Stomach (tissue), 9 donors: ENCODE data around the gene PAX5. TPM values are rescaled to one million over a fixed set of nuclear protein-coding genes. Genes with fewer than 3 reads are reported as not detected.

Source experiments
- DNase-seq, 2 donors: peaks; one replicate each; pipeline versions ENCODE4 v3.0.0 to v3.0.0-alpha.2; 2013 to 2019
- H3K27ac ChIP-seq, 5 donors: fragments of 200-600 bp in 4 of 5; sonication (generic) in 4 of 5; one replicate each; pipeline ENCODE4 v1.5.1; 2013 to 2019; ENCODE audit warnings: mild to moderate bottlenecking in 1 of 5, moderate library complexity in 1 of 5
- H3K27me3 ChIP-seq, 3 donors: fragments of 200-600 bp; sonication (generic); one replicate each; pipeline ENCODE4 v1.5.1; 2017 to 2019; ENCODE audit warnings: mixed run types in 1 of 3
- H3K36me3 ChIP-seq, 4 donors: fragments of 200-600 bp; sonication (generic); 1 replicate in 3 of 4; 2 replicates in 1 of 4; pipeline ENCODE4 v1.5.1; 2016 to 2019
- H3K4me1 ChIP-seq, 4 donors: fragments of 200-600 bp; sonication (generic); one replicate each; pipeline ENCODE4 v1.5.1; 2016 to 2019
- H3K4me3 ChIP-seq, 4 donors: fragments of 200-600 bp; sonication (generic) in 3 of 4; one replicate each; pipeline ENCODE4 v1.5.1; 2016 to 2019; ENCODE audit warnings: mild to moderate bottlenecking in 1 of 4
- H3K9me3 ChIP-seq, 4 donors: fragments of 200-600 bp; sonication (generic); one replicate each; pipeline ENCODE4 v1.5.1; 2016 to 2019
- CTCF ChIP-seq, 7 experiments: fragments of 450-650 bp in 4 of 7; fragments of 200-600 bp in 3 of 7; sonication (generic) in 3 of 7; IDR thresholded peaks; one replicate each; pipeline ENCODE4 v1.5.1; 2016 to 2019; ENCODE audit warnings: antibody characterized with exemption in 7 of 7, control low read depth in 2 of 7, mild to moderate bottlenecking in 1 of 7
- EP300 ChIP-seq: sonication (generic); formaldehyde crosslinking; IDR thresholded peaks from one replicate; pipeline ENCODE4 v1.6.1; 2017; ENCODE audit warnings: antibody characterized with exemption
- POLR2A ChIP-seq, 4 donors: fragments of 450-650 bp; IDR thresholded peaks; one replicate each; pipeline ENCODE4 v1.6.1; 2016; ENCODE audit warnings: antibody characterized with exemption in 4 of 4, control low read depth in 2 of 4, mild to moderate bottlenecking in 1 of 4, moderate library complexity in 1 of 4
- POLR2AphosphoS5 ChIP-seq, 3 donors: sonication (generic); formaldehyde crosslinking; IDR thresholded peaks; one replicate each; pipeline ENCODE4 v1.6.1; 2016; ENCODE audit warnings: antibody characterized with exemption in 3 of 3
- WGBS, 5 donors: extraction: QIAGEN DNeasy Blood & Tissue Kit in 3 of 5; methylation state at CpG; one replicate each; pipeline versions ENCODE4 v1.1.5 to v1.1.7; 2013 to 2018; 5-methylcytosine and 5-hydroxymethylcytosine counted together
- intact Hi-C: fragments of 100-400 bp; cut with DNase I; formaldehyde crosslinking; loops from one replicate; pipeline ENCODE4 v1.15.1; 2023; ENCODE audit warnings: low total_unique reads
- polyA plus RNA-seq, 3 donors: library from polyadenylated mRNA; stranded (reverse); fragments of 200-250 nt; gene quantifications; one replicate each; pipeline ENCODE4 v1.2.3, GENCODE V29; 2013
- total RNA-seq, 5 donors: library from RNA; depleted of rRNA; stranded (reverse); fragments of >200 nt; gene quantifications; one replicate each; pipeline versions ENCODE4 v1.1.0 to v1.2.3, GENCODE V29; 2014 to 2016
- donor health status: healthy with polysubstance abuse.
- donor health status: Bipolar disorder and iron deficiency.
- donor health status: healthy.

Gene PAX5
- total and polyA plus RNA-seq, 8 donors = 0.43 to 1.3 TPM; not detected in 6

DNA sequence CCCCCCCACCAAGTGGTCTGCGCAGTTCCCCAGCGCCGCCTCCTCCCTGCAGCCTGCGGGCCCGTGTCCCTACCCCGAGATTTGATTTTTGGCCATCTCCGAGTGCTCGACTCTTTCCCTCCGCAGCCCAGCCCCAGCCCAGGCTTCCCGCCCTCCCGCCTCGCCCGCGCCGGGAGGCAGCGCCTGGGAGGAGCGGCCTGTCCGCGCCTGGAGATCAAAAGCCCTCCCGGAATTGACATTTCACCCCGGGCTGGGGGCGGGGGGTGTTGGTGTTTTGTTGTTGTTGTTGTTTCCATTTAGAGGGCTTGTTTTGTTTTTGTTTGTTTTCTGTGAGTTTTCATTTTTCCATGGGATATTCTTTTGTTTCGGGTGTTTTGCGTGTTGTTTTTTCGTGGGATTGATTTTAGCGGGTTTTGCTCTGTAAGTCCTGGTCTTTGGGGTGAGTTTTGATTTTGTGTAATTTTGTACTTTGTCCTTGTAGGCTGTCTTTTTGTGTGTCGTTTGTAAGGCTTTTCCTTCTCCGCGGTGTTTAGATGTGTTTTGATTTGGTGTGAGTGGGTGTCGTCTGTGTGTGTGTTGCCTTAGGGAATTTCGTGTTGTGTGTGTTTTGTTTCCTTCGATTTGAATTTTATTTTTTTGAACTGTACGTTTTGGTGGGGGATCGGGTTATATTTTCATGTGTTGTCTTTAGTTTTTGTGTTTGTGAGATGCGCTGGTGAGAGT, 1.7 kb upstream of the PAX5 start:
- no peaks in the 10 kb centered on the region for H3K36me3 ChIP-seq
- H3K27ac ChIP-seq = peak overlapping the region in 1 of 5 donors; percentile 5
- H3K4me3 ChIP-seq = peak overlapping the region in 3 of 4 donors; percentile 51 to 75 (median 52)
- TF ChIP-seq POLR2A (IDR thresholded peaks at IDR 0.05) = no peak
- no peak for TF ChIP-seq CTCF (IDR thresholded peaks at IDR 0.05)
- no peak for TF ChIP-seq EP300
- TF ChIP-seq POLR2AphosphoS5 (IDR thresholded peaks at IDR 0.05) = no peak
- H3K27me3 ChIP-seq = peaks cover 46 to 100% (median 86%) of the 10 kb centered on the region in 3 donors
- peak in 1 of 2 donors; percentile 46 for DNase-seq
- H3K4me1 ChIP-seq = peaks cover 36 to 48% (median 43%) of the 10 kb centered on the region in 4 donors
- intact Hi-C loops = no loop called here
- 6 to 18% (median 13%) methylated on average over 23 to 35 of the region's 35 CpGs for WGBS, 5 donors
- H3K9me3 ChIP-seq = peaks cover 0 to 4% (median 0%) of the 10 kb centered on the region in 4 donors

- Histone ChIP-seq H3K4me1 (peaks cover 39 to 55% (median 47%) of the 10 kb centered on the region in 4 donors), H3K36me3 (no peaks in the 10 kb centered on the region), H3K27me3 (peaks cover 48 to 100% (median 90%) of the 10 kb centered on the region in 3 donors), H3K9me3 (peaks cover 0 to 4% (median 0%) of the 10 kb centered on the region in 4 donors), H3K4me3 (peak overlapping the region in 2 of 4 donors; percentile 32 to 42), H3K27ac (peak overlapping the region in 1 of 5 donors; percentile 5)
- DNase-seq = peak in 1 of 2 donors; percentile 30
- WGBS, 5 donors = 5 to 11% (median 8%) methylated on average over 23 to 27 of the region's 27 CpGs
- TF ChIP-seq CTCF (IDR thresholded peaks at IDR 0.05) (no peak), POLR2A (IDR thresholded peaks at IDR 0.05) (no peak), POLR2AphosphoS5 (IDR thresholded peaks at IDR 0.05) (no peak), EP300 (no peak)
- intact Hi-C loops = no loop called here
Observed at GRCh38 chr9:37034938-37035647, 1.0 kb upstream of the PAX5 start.

DNA sequence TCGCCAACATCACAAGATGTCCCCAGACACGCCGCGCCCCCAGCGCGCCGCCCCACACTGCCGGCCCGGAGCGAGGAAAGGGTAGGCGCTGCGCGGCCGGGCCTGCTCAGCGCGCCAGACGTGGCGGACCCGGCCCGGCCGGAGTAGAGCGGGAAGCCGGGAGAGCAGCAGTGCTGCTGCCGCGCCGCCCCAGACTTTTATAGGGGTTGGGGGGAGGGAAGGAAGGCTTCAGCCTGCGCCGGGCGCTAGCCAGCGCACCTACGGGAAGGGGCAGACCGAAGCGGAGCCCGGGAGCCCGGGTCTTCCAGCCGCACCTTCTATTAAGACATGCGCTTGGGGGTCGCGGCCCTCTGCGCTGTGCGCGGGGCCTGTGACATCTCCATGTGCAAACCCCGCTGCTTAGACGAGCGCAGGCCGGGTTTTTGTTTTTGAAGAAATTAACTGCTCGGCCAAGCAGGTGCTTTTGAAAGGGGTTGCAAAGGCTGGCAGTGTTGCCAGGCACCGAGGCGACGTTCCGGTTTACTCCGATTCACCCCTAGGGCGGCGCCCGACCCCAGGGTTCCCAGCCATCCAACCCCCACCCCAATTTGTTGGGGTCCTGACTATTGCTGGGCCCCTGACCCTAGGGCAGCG, 353 bp upstream of the PAX5 start:
- peak in 1 of 2 donors; percentile 54 for DNase-seq
- Histone ChIP-seq H3K27me3 (peaks cover 53 to 100% (median 97%) of the 10 kb centered on the region in 3 donors), H3K4me1 (peaks cover 45 to 61% (median 53%) of the 10 kb centered on the region in 4 donors), H3K4me3 (peak overlapping the region in 3 of 4 donors; percentile 11 to 42 (median 32)), H3K36me3 (no peaks in the 10 kb centered on the region), H3K9me3 (peaks cover 0 to 4% (median 0%) of the 10 kb centered on the region in 4 donors), H3K27ac (peak overlapping the region in 1 of 5 donors; percentile 35)
- TF ChIP-seq EP300 (no peak), CTCF (IDR thresholded peaks at IDR 0.05) (no peak), POLR2A (IDR thresholded peaks at IDR 0.05) (no peak), POLR2AphosphoS5 (IDR thresholded peaks at IDR 0.05) (no peak)
- 1 to 8% (median 5%) methylated on average over 30 to 56 of the region's 56 CpGs for WGBS, 5 donors
- intact Hi-C loops = no loop called here

DNA sequence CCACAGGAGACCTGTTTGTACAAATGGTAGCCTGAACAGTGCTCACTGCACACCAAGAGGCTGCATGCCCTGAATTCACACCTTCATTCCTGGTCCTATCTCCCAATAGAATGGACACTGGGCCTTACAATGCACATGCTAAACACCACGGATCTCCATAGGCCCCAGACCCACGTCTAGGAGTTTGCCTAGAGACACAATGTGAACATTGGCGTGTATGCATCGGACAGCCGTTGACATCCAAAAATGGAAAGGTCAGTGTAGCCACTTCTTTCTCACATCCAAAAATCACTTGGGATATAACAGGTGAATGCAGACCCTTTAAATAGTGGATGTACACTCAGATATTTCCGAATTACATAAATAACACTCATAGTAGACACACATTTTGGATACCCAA, 927 bp downstream of the PAX5 start:
- intact Hi-C loops = no loop called here

More for the DNA sequence above, 927 bp downstream of the PAX5 start:
- no peak for DNase-seq
- no peak overlapping the region for H3K27ac ChIP-seq
- peaks cover 0 to 12% (median 0%) of the 10 kb centered on the region in 4 donors for H3K9me3 ChIP-seq
- H3K4me1 ChIP-seq = peaks cover 45 to 69% (median 55%) of the 10 kb centered on the region in 4 donors
- peaks cover 59 to 100% (median 98%) of the 10 kb centered on the region in 3 donors for H3K27me3 ChIP-seq
- H3K4me3 ChIP-seq = no peak overlapping the region
- WGBS, 5 donors = 40 to 53% (median 46%) methylated on average over 6 of the region's 6 CpGs
- no peaks in the 10 kb centered on the region for H3K36me3 ChIP-seq
- TF ChIP-seq POLR2AphosphoS5 (IDR thresholded peaks at IDR 0.05) = no peak
- TF ChIP-seq CTCF (IDR thresholded peaks at IDR 0.05) = no peak
- no peak for TF ChIP-seq EP300
- no peak for TF ChIP-seq POLR2A (IDR thresholded peaks at IDR 0.05)
